22Rv1 (cell line): ENCODE data around the gene ZNF691.

Experiments used
- H3K27ac ChIP-seq: fragments of 450-650 bp; 2 replicates; pipeline ENCODE4 v1.5.1; 2017
- CTCF ChIP-seq: fragments of 450-650 bp; IDR thresholded peaks from 2 replicates; pipeline ENCODE4 v1.5.1; 2017; ENCODE audit warnings: mild to moderate bottlenecking
- ZFX ChIP-seq: fragments of 450-650 bp; IDR thresholded peaks from 2 replicates; pipeline ENCODE4 v1.6.1; 2017; ENCODE audit warnings: antibody characterized with exemption, borderline replicate concordance

ZNF691 gene

GRCh38 chr1:42835422-42835821, 11.0 kb upstream of the ZNF691 start:
- H3K27ac ChIP-seq: no peak overlapping the region
- TF ChIP-seq CTCF: no peak
- no peak for TF ChIP-seq ZFX

- TF ChIP-seq CTCF (no peak), ZFX (no peak)
- no peak overlapping the region for H3K27ac ChIP-seq
These were observed 8.7 kb upstream of the ZNF691 start for GRCh38 chr1:42837709-42838108.

GRCh38 chr1:42838482-42839190, 7.8 kb upstream of the ZNF691 start:
- no peak overlapping the region for H3K27ac ChIP-seq
- no peak for TF ChIP-seq ZFX
- TF ChIP-seq CTCF: no peak

- H3K27ac ChIP-seq: no peak overlapping the region
These were observed 5.4 kb upstream of the ZNF691 start for GRCh38 chr1:42841010-42841409.

GRCh38 chr1:42841440-42842147, 4.8 kb upstream of the ZNF691 start:
- no peak overlapping the region for H3K27ac ChIP-seq
- no peak for TF ChIP-seq ZFX
- no peak for TF ChIP-seq CTCF

More at GRCh38 chr1:42841010-42841409, 5.4 kb upstream of the ZNF691 start:
- TF ChIP-seq CTCF: no peak
- no peak for TF ChIP-seq ZFX

GRCh38 chr1:42844592-42845140, 1.7 kb upstream of the ZNF691 start:
- no peak overlapping the region for H3K27ac ChIP-seq
- TF ChIP-seq CTCF (no peak), ZFX (no peak)

- no peak overlapping the region for H3K27ac ChIP-seq
- TF ChIP-seq ZFX: no peak
- TF ChIP-seq CTCF: no peak
These were observed 1.2 kb upstream of the ZNF691 start for GRCh38 chr1:42845193-42845592.
